Fibroblast of the aortic adventitia (primary cell): ENCODE data around the gene GRB10. TPM values are rescaled to one million over a fixed set of nuclear protein-coding genes. Genes with fewer than 3 reads are reported as not detected.

Experiments
- DNase-seq: peaks from one replicate; pipeline ENCODE4 v3.0.0-alpha.2; 2010; ENCODE audit warnings: low read depth
- H3K4me3 ChIP-seq: 2 replicates; pipeline ENCODE4 v1.5.1; 2011; ENCODE audit warnings: low read depth, mild to moderate bottlenecking, control low read depth, low read length, moderate library complexity
- CTCF ChIP-seq: IDR thresholded peaks from 2 replicates; pipeline ENCODE4 v1.5.1; 2011; ENCODE audit warnings: mild to moderate bottlenecking, low read length, control low read depth, inconsistent platforms; ENCODE audit not compliant: insufficient read depth
- total RNA-seq: library from RNA; depleted of rRNA; stranded (reverse); fragments of >200 nt; gene quantifications from 2 replicates; pipeline ENCODE4 v1.2.3, GENCODE V29; 2012; ENCODE audit warnings: low replicate concordance

Gene GRB10
- total RNA-seq, 1 donor, result 39.1 TPM

DNA sequence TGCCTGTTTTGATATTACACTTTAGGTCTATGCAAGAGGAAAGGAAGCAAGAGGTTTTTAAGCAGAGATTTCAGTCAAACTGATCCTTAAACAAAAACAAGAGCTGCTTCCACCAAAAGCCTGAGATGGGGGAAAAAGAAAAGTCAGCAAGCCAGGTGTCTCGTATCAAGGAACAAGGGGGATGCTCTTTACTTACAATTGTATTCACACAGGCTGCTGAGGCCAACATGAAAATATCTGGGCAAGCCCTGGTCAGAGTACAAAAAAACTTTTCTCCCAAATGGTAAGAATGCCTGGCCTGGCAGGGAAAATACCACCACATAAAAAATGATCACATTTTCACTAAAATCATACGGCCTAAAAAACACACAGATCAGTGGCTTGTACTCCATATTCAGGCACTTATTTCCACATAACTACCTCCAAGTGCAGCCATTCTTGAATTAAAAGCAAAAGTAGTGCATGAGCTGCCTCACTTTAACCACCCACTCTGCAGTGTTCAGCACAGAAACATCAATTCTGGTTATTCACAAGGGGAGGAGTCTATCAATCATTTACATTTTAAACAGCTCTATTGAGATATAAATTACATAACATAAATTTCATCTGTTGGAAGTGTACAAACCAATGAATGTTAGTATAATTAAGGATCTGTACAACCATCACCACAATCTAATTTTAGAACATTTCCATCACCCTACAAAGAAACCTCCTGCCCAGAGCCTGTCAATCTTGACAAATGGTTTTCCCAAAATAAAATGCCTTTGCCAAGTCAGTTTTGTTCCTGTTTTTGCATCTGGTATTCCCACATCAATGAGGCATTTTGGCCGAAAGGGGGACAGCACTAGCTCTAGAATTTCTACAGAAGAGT lies 70.2 kb downstream of the GRB10 start:
- H3K4me3 ChIP-seq, result no peak overlapping the region
- DNase-seq, result peak; percentile 42
- TF ChIP-seq CTCF, result peak; percentile 19

GRCh38 chr7:50711271-50712175 lies 71.2 kb downstream of the GRB10 start:
- H3K4me3 ChIP-seq, result no peak overlapping the region
- DNase-seq, result peak; percentile 55
- no peak for TF ChIP-seq CTCF

DNA sequence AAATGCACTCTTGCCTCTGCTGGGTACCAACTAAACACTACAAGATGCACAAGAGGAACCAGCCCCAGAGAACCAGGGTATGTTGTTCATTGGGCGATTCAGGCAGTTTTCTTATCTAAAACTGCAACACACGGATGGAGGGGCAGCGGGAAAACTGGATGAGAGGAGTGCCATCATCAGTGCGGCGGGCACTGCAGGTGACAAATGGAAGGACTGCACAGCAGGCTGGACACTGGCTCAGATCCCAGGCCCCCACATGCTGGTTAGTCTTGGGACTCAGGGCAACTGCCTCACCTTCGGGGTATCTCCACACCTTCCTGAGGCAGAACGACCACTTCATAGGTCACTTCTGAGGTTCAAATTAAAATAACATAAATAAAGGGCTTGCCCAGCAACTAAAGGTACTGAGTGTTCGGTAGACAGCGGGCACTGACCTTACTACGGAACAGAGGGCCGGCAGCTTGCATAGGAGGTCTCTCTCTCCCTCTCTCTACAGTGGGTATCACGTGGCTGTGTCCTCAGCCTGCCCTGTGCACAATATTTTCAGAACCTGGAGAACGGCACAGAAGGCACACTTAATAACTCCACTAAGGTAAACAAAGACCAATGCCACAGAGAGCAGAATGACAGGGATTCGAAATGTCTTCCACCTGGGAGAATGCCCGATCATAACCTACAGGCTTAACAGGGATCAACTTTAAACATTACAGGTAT lies 72.1 kb downstream of the GRB10 start:
- no peak for TF ChIP-seq CTCF
- no peak overlapping the region for H3K4me3 ChIP-seq
- DNase-seq, result no peak

DNA sequence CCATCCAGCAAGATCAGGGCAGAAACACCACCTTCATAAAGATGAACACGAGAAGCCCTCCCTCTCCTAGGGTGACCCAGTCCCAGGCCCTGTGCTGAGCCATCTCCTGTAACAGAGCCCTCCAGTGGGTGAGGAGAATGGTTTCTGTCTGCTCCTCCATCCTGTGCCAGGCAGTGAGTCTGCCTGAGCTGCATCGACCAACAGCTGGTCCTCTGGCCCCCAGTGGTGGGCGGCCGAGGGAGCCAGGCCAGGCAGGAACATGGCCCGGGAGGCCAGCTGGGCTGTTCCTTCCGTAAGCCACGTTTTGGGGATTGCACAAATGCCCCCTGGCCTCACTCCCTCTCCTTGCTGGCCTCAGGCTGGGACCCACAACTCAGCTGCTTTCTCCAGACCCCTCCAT lies 73.5 kb downstream of the GRB10 start:
- DNase-seq, result no peak
- no peak overlapping the region for H3K4me3 ChIP-seq
- TF ChIP-seq CTCF, result no peak

DNA sequence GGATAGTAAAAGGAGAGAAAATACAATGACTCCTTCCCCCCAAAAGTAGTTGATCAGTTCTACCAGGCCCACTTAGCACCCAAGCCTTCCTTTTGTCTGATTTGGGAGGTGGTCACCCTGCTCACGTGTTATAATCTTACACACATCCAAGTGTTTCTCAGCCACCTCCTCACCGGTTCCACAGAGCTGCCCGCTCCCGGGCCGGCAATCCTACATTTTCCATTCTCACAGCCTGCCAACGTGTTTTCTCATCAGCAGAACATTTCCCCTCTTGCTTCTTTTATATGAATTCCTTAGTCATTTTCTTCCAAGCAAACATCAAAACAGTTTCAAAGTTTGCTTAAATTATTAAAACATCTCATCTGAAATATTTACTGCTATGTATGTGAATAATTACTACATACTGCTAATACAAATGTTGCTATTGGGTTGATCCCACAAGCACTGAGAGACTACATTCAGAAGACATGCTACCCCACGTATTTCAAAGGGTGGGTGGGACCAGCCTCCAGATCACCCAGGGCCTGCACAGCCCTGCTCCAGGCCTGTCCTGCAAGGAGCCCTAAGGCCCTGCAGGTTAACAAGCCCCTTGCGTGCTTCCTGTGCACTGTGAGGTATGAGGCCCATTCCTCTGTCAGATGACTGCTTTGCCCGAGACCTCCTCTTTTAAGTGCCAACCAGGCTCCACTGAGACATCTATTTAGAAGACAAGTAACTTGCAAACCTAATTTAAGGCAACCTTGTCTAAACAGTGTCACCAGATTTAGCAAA lies 75.3 kb downstream of the GRB10 start:
- no peak for DNase-seq
- H3K4me3 ChIP-seq, result no peak overlapping the region
- TF ChIP-seq CTCF, result no peak

DNA sequence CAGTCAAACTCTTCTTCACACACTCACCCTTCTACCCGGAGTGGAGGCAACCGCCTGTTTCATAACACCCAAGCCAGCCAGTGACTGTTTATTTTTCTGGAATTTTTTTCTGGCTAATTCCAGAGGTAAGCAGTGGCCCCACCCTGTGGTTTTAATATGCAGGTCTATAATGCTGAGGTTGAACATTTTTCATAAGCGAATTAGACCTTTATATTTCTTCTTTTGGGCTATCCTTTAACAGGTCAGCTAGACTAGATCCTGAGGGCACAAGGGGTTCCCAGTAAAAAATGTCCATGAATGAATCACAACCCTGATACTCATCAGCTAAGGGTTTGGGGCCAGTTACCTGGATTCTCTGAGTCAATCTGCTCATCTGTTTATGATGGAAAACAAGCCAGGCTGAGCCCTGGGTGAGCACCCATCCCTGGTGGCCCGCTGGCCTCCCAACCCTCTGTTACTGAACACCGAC lies 76.2 kb downstream of the GRB10 start:
- DNase-seq, result peak; percentile 27
- TF ChIP-seq CTCF, result no peak
- H3K4me3 ChIP-seq, result no peak overlapping the region
